Esophagus squamous epithelium (tissue), 4 donors: ENCODE results near the gene CAAP1.

Experiments
- CTCF ChIP-seq, 6 experiments: fragments of 450-650 bp in 4 of 6; fragments of 200-600 bp in 2 of 6; sonication (generic) in 2 of 6; IDR thresholded peaks; one replicate each; pipeline ENCODE4 v1.5.1; 2016 to 2019; ENCODE audit warnings: antibody characterized with exemption in 6 of 6, mild to moderate bottlenecking in 4 of 6, moderate library complexity in 4 of 6
- POLR2A ChIP-seq, 4 donors: fragments of 450-650 bp; IDR thresholded peaks; one replicate each; pipeline ENCODE4 v1.6.1; 2017; ENCODE audit warnings: antibody characterized with exemption in 4 of 4, mild to moderate bottlenecking in 4 of 4, moderate library complexity in 3 of 4

- TF ChIP-seq CTCF (IDR thresholded peaks at IDR 0.05) (no peak), POLR2A (IDR thresholded peaks at IDR 0.05) (no peak)
These were observed 58.8 kb downstream of the CAAP1 start for GRCh38 chr9:26833792-26834191.
